NAMALWA (cell line): ENCODE measurements around the gene ERICH2.

Source experiments
- DNase-seq: peaks from one replicate; pipeline ENCODE4 v3.0.0-alpha.2; 2015; ENCODE audit warnings: low spot score

The ERICH2 gene

GRCh38 chr2:170842785-170843184, 72.6 kb downstream of the ERICH2 start:
- no peak for DNase-seq

GRCh38 chr2:170843656-170844055, 73.5 kb downstream of the ERICH2 start:
- DNase-seq = no peak

- DNase-seq = peak; percentile 44
Observed at GRCh38 chr2:170845343-170845742, 75.2 kb downstream of the ERICH2 start.

- no peak for DNase-seq
Observed at GRCh38 chr2:170846314-170846713, 76.1 kb downstream of the ERICH2 start.

- DNase-seq = no peak
Observed at GRCh38 chr2:170847716-170848115, 77.5 kb downstream of the ERICH2 start.
